NCI-H1417 treated with DMSO at 0.1 percent for 48 hours (cell line): Measurements from ENCODE around the gene SQOR.

Experiments used
- DNase-seq: peaks from one replicate; lab custom pipeline; 2025; lab: John Stamatoyannopoulos, UW

The SQOR gene

GRCh38 chr15:45634432-45635190, at the start of gene SQOR:
TSS of gene SQOR (plus strand) at chr15:45635029. CDS start at chr15:45658924, 23,895 bp downstream.
- no peak for DNase-seq

- DNase-seq: no peak
Measured at GRCh38 chr15:45585069-45585791, 49.6 kb upstream of the SQOR start.

GRCh38 chr15:45586125-45586524, 48.7 kb upstream of the SQOR start:
- DNase-seq: no peak

GRCh38 chr15:45586601-45587094, 48.2 kb upstream of the SQOR start:
- DNase-seq: no peak

- DNase-seq: peak; percentile 34
Measured at GRCh38 chr15:45587095-45587862, 47.5 kb upstream of the SQOR start, which contains the start of gene BLOC1S6. TSS of gene BLOC1S6 (plus strand) at chr15:45587379. CDS start at chr15:45587444, 65 bp downstream.

GRCh38 chr15:45587863-45588170, 47.0 kb upstream of the SQOR start:
- DNase-seq: no peak

- DNase-seq: no peak
Measured at GRCh38 chr15:45588219-45588875, 46.5 kb upstream of the SQOR start.

- no peak for DNase-seq
Measured at GRCh38 chr15:45589256-45589655, 45.6 kb upstream of the SQOR start.

- DNase-seq: no peak
Measured at GRCh38 chr15:45594319-45594718, 40.5 kb upstream of the SQOR start.

- DNase-seq: no peak
Measured at GRCh38 chr15:45594835-45595530, 39.8 kb upstream of the SQOR start.

- no peak for DNase-seq
Measured at GRCh38 chr15:45603881-45604280, 30.9 kb upstream of the SQOR start.

- DNase-seq: no peak
Measured at GRCh38 chr15:45604326-45604725, 30.5 kb upstream of the SQOR start.

GRCh38 chr15:45606413-45606812, 28.4 kb upstream of the SQOR start:
- no peak for DNase-seq

GRCh38 chr15:45606841-45607240, 28.0 kb upstream of the SQOR start:
- DNase-seq: no peak

- no peak for DNase-seq
Measured at GRCh38 chr15:45611305-45611704, 23.5 kb upstream of the SQOR start.

- no peak for DNase-seq
Measured at GRCh38 chr15:45612790-45613415, 21.9 kb upstream of the SQOR start.

GRCh38 chr15:45616901-45617323, 17.9 kb upstream of the SQOR start:
- no peak for DNase-seq

- no peak for DNase-seq
Measured at GRCh38 chr15:45618813-45619212, 16.0 kb upstream of the SQOR start.

GRCh38 chr15:45628136-45628535, 6.7 kb upstream of the SQOR start:
- no peak for DNase-seq

- DNase-seq: no peak
Measured at GRCh38 chr15:45630917-45631691, 3.7 kb upstream of the SQOR start.
